LHCN-M2 (cell line): ENCODE results near the gene KCTD13. TPM values are rescaled to one million over a fixed set of nuclear protein-coding genes. Genes with fewer than 3 reads are reported as not detected.
"Not testable (repeated sequence)": the region's sequence is repeated elsewhere in the genome, so short reads cannot be mapped to it uniquely, and the experiment has no call there.

Experiments
- DNase-seq: peaks from one replicate; pipeline ENCODE4 v3.0.0-alpha.2; 2012; ENCODE audit warnings: low read depth
- polyA plus RNA-seq: library from polyadenylated mRNA; unstranded; fragments of >200 nt; gene quantifications from one replicate; pipeline ENCODE4 v1.2.1, GENCODE V29; 2012; ENCODE audit warnings: missing spikeins
- total RNA-seq: library from RNA; depleted of rRNA; stranded (reverse); fragments of >200 nt; gene quantifications from 2 replicates; pipeline ENCODE4 v1.2.3, GENCODE V29; 2014; rRNA removed

Gene KCTD13
- 12.2 and 18.3 TPM in 2 replicates for total RNA-seq
- 12.6 TPM for polyA plus RNA-seq

- peak; percentile 79 for DNase-seq
Observed at GRCh38 chr16:29925781-29926710, at the start of gene KCTD13. Gene KCTD13 (minus strand): TSS chr16:29926226. CDS start chr16:29926033, 193 bp downstream.

GRCh38 chr16:29975134-29975538, 49.1 kb upstream of the KCTD13 start:
- no peak for DNase-seq

DNA sequence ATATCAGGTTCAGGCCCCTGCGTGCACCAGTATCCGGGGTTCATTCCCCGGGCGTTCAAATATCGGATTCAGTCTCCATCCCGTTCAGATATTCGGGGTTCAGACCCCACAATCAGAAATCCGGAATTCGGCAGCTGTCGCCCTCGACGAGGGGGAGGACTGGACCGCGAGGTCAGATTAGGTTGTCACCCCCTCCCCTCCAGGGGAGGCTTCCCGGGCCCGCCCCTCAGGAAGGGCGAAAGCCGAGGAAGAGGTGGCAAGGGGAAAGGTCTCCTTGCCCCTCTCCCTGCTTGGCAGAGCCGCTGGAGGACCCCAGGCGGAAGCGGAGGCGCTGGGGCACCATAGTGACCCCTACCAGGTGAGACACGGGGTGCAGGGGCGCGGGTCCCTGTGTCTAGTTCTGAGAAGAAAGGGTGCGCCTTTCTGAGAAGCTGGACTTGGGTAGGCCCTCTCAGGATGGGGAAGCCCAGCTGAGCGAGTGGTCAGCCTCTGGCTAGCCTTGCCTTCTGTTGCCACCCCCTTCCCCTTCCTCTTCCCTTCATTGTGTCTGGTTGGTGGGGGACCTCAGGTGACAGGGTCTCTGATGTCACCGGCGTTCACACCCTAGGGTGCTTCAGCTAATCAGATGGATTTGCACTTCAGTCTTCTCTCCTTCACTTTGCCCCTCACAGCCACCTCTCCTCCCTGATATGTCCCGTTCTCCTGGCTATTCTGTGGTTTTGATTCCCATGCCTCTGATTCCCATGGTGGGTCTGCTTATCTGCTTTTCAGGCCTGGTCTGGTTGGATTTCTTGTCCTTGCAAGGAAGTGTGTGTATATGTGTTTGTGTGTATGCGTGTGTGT, 48.5 kb upstream of the KCTD13 start:
- DNase-seq, result no peak

DNA sequence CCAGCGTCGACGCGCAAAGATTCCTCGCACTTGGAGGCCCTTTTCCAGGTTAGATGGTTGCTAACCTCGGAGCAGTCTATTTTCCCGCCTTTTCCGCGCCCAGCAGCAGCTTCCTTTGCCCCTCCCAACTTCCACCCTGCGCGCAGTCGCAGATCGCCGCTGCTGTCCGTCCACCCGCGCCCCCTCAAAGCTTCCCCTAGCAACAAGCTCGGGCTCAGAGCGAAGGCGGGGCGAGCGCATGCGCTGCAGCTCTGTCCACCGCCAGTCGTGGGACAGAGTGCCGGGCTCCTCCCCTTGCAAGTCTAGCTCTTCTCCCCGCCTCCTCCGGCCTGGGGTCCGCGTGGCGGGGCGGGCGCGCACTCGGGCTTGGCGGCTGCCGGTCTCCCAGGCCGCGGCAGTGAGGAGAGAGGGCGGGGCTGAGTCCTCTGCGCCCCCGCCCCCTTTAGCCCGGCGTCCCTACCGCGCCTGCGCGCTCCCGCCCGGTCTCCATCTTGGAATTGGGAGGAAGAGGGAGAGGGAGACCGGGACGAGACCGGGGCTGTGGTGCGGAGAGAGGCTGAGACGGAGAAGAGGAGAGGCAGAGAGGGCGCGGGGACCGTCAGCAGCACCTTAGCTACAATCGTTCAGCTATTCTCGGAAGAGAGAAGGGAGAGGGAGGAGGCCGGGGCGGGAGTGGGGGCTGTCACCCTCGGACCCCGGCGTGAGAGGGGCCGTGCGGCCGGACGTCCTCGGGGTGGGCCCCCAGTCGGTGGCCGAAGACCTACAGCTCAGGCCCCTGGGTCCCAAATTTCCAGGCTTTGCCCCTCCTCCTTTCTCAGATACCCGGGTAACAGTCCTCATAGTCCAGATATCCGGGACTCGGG, 47.6 kb upstream of the KCTD13 start, which contains the start of gene TAOK2:
Gene TAOK2 (plus strand): TSS at position 485 of the 863 bp plus-strand sequence. CDS start 3,905 bp downstream, outside the sequence.
- peak; percentile 99 for DNase-seq

DNA sequence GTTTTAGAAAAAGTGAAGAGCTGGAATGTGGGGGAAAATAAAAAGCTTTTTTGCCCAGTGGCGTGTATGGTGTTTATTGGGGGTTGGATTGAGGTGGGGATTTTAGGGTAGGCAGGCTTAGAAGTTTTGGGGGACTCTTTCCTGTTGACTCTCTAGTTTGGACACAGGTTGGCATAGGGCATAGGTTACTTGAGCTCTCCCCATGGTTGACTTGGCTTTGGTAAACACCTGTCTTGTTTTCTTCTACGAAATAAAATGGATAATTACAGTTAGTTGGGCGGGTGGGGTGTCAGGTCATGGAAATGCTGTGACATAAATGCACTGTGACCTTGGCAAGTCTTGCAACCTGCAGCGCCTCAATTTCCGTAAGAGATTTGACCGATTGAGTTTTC, 47.0 kb upstream of the KCTD13 start:
- DNase-seq, result no peak

- DNase-seq, result no peak
Observed at GRCh38 chr16:29972500-29972899, 46.5 kb upstream of the KCTD13 start.

DNA sequence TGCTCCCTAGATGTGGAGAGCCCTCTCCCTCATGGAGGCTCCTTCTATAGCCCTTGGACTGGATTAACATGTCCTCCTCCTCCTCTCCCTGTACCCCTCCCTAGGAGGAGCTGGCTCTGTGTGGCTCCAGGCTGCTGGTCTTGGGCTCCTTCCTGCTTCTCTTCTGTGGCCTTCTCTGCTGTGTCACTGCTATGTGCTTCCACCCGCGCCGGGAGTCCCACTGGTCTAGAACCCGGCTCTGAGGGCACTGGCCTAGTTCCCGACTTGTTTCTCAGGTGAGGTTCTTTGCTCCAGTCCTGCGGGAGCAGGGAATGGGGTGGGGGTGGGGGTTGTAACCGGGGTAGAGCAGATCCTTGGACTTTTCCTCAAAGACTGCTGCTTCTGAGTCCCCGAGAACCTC, 45.3 kb upstream of the KCTD13 start:
- no peak for DNase-seq

- no peak for DNase-seq
Observed at GRCh38 chr16:29968205-29968604, 42.2 kb upstream of the KCTD13 start.

GRCh38 chr16:29963021-29963743, 37.2 kb upstream of the KCTD13 start:
- no peak for DNase-seq

- DNase-seq, result no peak
Observed at GRCh38 chr16:29962344-29962994, 36.4 kb upstream of the KCTD13 start.

GRCh38 chr16:29961479-29962343, 35.7 kb upstream of the KCTD13 start, which contains the start of gene TMEM219:
Gene TMEM219 (plus strand): TSS chr16:29962079. CDS start chr16:29963144, 1,065 bp downstream.
- peak; percentile 85 for DNase-seq

DNA sequence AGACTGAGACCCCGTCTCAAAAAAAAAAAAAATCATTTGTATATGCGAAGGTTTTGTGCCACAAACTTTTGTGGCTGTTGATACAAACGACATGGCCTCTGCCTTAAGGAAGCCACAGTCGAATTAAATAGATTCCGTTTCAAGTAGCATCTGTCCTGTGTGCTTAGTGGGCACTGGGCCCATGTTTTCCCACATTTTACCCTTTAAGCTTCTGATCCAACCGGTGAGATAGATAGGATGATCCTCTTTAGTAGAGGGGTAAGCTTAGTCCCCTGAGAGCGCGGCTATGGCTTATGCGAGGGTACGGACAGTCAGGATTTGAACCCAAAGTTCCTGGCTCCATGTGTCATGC, 35.1 kb upstream of the KCTD13 start:
- no peak for DNase-seq

GRCh38 chr16:29959821-29960220, 33.8 kb upstream of the KCTD13 start:
- not testable (repeated sequence) for DNase-seq

- no peak for DNase-seq
Observed at GRCh38 chr16:29959293-29959692, 33.3 kb upstream of the KCTD13 start.

DNA sequence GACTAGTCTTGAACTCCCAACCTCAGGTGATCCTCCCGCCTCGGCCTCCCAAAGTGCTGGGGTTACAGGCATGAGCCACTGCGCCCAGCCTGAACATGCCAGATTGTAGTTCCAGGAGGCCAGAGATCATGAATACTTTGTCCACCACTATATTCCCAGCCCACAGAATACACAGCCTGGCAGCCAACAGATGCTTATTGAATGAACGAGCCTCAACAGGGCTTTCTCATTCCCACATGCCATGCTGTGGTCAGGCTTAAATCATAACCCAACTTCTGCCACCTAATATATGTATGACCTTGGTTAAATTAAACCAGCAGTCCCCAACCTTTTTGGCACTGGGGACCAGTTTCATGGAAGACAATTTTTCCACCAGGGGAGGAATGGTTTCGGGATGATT, 32.7 kb upstream of the KCTD13 start:
- no peak for DNase-seq

DNA sequence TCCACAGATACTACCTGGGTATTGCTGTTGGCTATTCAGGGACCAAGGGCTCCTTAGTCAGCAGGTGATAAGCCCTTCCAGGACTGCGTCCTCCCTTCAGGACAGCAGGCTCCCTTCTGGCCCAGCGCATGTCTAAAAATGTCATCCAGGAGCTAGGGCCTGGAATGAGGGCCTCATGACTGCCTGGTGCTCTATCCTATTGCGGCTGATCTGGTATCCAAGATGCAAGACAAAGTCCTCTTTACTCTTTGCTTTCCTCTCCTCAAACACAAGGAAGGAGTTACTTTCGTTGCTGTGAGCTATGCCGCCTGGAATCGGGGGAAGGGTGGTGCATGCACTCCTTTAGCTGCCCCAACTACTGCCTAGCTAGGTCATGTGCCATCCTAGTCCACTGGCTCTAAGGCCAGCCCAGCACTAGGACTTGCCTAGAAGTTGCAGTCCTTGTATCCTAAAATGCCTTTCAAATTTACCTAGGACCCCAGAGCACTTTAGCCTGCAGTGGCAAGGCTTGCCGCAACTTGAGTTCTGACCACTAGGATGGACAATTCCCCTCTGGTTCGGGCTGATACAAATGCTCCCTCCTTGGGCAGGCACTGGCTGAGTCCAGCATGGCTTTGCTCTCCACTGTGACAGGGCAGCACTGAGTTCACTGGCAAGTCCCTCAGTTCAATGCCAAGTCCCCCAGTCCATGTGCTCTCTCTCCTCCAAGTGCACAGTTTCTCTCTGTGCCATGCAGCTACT, 25.8 kb upstream of the KCTD13 start:
- DNase-seq, result no peak

DNA sequence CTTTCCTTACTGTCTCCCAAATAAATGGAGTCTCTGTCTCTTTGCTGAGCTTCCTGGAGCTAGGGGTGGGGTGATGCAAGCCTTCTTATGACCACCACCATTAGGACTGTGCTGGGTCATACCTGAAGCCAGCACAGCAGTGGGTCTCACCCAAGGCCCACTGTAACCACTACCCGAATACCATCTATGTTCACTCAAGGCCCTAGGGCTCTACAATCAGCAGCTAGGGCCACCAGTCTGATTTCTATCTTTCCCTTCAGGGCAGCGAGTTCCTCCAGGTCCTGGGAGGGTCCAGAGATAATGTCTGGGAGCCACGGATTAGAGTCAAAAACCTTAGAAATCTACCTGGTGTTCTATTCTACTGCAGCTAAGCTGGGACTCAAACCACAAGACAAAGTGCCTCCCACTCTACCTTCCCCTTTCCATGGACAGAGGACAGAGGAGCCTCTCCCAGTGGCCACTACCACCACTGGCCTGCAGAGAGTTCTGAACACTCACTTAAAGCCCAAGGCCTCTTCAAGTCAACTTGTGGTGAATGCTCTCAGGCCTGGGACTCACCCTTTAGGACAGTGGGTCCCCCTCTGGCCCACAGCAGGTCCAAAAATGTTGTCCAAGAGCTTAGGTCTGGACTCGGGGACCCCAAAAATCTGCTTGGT, 24.9 kb upstream of the KCTD13 start:
- no peak for DNase-seq

DNA sequence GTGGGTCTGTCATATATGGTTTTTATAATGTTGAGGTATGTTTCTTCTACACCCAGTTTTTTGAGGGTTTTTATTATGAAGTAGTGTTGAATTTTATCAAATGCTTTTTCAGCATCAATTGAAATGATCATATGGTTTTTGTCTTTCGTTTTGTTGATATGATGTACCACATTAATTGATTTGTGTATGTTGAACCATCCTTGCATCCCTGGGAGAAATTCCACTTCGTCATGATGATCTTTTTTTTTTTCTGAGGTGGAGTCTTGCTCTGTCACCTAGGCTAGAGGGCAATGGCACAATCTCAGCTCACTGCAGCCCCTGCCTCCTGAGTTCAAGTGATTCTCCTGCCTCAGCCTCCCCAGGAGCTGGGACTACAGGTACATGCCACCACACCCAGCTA, 21.9 kb upstream of the KCTD13 start:
- DNase-seq, result no peak
